Cardiac fibroblast (primary cell): ENCODE data around the gene OR51B5.
"Not testable (repeated sequence)": the region's sequence is repeated elsewhere in the genome, so short reads cannot be mapped to it uniquely, and the experiment has no call there.

ENCODE experiments used
- DNase-seq, 2 donors: peaks; one replicate each; pipeline versions ENCODE4 v3.0.0 to v3.0.0-alpha.2; 2010; ENCODE audit warnings: low read depth in 2 of 2
- H3K4me3 ChIP-seq, 2 donors: replicated peaks in 1 of 2; 1 replicate in 1 of 2; 2 replicates in 1 of 2; pipeline ENCODE4 v1.5.1; 2011; ENCODE audit warnings: low read depth in 2 of 2, low read length in 2 of 2, mild to moderate bottlenecking in 2 of 2, moderate library complexity in 1 of 2
- TF ChIP-seq, protein P1 (sequence below): IDR thresholded peaks from one replicate; pipeline ENCODE4 v1.5.1; 2011; ENCODE audit warnings: low read depth, mild to moderate bottlenecking, low read length, inconsistent platforms

The OR51B5 gene

DNA sequence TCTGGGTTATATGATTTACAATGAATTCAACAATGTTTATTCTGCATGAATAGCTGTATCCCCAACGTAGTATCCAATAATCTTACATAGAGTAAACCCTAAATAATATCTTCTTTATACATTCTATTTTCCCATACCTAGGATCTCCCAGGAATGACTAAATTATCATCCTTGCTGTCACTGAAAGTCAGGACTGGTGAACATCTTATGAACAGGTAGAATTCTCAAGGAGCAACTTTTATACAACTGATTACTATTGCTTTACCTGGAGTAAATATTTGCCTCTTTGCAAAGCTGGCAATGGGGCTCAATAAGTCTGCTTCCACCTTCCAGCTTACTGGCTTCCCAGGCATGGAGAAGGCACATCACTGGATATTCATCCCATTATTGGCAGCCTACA lies 7.9 kb upstream of the OR51B5 start, which contains the start of gene OR51B6:
Gene OR51B6 (plus strand): TSS at position 301 of the 400 bp plus-strand sequence. CDS start 0 bp downstream, at position 301.
- TF ChIP-seq, protein P1, sequence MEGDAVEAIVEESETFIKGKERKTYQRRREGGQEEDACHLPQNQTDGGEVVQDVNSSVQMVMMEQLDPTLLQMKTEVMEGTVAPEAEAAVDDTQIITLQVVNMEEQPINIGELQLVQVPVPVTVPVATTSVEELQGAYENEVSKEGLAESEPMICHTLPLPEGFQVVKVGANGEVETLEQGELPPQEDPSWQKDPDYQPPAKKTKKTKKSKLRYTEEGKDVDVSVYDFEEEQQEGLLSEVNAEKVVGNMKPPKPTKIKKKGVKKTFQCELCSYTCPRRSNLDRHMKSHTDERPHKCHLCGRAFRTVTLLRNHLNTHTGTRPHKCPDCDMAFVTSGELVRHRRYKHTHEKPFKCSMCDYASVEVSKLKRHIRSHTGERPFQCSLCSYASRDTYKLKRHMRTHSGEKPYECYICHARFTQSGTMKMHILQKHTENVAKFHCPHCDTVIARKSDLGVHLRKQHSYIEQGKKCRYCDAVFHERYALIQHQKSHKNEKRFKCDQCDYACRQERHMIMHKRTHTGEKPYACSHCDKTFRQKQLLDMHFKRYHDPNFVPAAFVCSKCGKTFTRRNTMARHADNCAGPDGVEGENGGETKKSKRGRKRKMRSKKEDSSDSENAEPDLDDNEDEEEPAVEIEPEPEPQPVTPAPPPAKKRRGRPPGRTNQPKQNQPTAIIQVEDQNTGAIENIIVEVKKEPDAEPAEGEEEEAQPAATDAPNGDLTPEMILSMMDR = no peak
- no peak within 1 kb of the TSS for H3K4me3 ChIP-seq
- no peak for DNase-seq

DNA sequence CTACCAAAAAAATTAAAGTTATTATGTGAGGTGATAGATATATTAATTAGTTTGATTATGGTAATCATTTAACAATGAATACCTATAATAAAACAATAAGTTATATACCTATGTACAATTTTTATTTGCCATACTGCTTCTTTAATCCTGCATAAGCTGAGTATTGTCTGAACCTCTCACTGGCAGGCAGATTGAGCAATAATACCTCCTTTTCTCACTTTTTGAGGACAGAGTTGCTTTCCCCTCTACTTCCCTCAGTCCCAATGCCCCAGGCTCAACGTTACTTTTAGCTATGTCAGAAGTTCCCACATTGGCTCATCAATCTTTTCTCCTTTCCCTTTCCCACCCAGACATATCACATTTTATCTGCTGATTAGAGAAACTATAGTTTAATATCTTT lies 6.2 kb upstream of the OR51B5 start:
- TF ChIP-seq, protein P1 = no peak
- no peak for DNase-seq
- no peak overlapping the region for H3K4me3 ChIP-seq

DNA sequence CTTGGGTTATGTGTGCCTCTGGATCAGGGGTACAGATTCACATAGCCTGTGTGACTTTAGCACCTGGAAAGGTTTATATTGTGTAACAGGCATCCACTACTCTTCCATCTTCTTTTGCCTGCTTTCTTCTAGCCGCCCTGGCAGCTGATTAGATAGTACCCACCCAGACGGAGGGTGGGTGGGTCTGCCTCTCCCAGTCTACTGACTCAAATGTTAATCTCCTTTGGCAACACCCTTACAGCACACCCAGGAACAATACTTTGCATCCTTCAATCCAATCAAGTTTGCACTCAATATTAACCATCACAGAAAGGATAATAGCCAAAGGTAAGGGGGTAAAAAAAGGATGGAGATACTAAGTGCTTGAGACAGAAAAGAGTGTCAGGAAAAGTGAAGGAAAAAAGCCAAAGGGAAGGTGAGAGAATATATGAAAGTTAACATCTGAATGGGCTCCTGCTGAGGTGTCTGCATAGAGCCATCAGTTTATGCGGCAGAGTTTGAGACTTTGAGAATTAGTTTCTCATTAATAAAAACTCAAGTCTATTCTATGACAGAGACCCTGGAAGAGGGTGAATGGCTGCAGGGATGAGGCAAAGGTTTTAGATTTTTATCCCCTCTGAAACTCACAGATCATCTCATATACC lies 5.3 kb upstream of the OR51B5 start:
- TF ChIP-seq, protein P1 = no peak
- H3K4me3 ChIP-seq = no peak overlapping the region
- no peak for DNase-seq

DNA sequence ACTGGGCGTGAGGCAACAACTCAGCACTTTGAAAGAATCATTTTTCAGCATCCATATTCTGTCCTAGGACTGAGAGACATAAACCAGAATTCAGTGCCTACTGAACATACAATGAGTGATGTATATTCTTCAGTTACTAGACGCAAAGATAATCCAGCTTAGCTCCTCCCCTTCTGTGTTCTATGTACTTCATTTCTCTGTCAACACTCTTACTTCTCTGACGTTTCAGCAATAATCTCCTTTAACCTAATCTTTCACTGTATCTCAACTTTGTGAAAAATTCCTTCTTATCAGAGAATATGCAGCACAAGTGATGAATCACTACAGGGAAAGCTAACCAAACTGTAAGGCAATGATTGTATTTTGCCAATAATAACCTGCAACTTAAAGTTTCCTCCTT lies 2.5 kb upstream of the OR51B5 start:
- DNase-seq = peak in 1 of 2 donors; percentile 3
- H3K4me3 ChIP-seq = no peak overlapping the region
- TF ChIP-seq, protein P1 = no peak

DNA sequence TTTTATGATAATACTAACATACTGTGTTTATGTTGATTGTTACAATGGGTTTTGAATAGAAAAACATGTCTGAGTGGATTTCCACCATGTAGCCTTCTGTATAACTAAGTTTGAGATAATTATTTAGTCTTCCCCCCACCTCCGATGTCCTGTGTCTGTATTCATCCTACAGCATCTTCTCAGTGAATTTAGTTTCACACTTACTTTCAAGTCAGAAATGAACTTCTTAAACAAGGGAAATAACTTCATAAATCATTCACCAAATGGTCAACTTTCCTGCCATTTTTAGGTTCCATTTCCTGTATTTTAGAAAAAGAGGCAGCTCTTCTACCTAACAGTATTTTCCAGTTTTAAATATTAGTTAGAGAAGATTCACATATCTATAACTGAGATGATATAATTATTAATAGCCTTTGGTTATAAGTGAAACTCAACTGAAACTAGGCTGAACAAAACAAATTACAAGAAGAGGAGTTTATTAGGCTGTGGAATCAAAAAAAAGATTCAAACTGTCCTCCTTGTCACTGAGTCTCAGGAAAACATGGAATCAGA lies 3.5 kb downstream of the OR51B5 start:
- TF ChIP-seq, protein P1 = no peak

DNA sequence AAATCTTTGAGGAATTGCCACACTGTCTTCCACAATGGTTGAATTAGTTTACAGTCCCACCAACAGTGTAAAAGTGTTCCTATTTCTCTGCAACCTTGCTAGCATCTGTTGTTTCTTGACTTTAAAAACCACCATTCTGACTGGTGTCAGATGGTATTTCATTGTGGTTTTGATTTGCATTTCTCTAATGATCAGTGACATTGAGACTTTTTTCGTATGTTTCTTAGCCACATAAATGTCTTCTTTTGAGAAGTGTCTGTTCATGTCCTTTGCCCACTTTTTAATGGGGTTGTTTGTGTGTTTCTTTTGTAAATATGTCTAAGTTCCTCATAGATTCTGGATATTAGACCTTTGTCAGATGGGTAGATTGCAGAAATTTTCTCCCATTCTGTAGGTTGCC lies 6.1 kb downstream of the OR51B5 start:
- not testable (repeated sequence) for H3K4me3 ChIP-seq, DNase-seq

More for the DNA sequence above, 3.5 kb downstream of the OR51B5 start:
- no peak overlapping the region for H3K4me3 ChIP-seq
- DNase-seq = no peak

DNA sequence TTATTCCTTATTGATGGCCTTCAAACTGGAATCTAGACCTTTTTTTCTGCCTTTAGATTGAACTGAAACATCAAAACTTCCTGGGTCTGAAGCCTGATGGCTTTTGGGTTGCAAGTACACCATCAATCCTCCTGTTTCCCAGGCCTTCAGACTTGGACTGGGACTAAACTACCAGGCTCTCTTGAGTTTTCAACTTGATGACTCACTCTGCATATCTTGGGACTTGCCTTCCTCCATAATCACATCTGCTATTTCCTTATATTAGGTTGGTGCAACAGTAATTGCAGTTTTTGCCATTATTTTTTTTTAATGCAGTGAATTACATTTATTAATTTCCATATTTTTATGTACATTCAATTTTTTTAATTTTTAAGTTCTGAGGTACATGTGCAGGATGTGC lies 7.0 kb downstream of the OR51B5 start:
- DNase-seq = peak in 1 of 2 donors; percentile 13
- H3K4me3 ChIP-seq = no peak overlapping the region
- TF ChIP-seq, protein P1 = no peak
